ENCODE data around the gene GUCD1. TPM values are rescaled to one million over a fixed set of nuclear protein-coding genes. Genes with fewer than 3 reads are reported as not detected.

Gene GUCD1
- total RNA-seq, 1 donor, result 146 TPM

DNA sequence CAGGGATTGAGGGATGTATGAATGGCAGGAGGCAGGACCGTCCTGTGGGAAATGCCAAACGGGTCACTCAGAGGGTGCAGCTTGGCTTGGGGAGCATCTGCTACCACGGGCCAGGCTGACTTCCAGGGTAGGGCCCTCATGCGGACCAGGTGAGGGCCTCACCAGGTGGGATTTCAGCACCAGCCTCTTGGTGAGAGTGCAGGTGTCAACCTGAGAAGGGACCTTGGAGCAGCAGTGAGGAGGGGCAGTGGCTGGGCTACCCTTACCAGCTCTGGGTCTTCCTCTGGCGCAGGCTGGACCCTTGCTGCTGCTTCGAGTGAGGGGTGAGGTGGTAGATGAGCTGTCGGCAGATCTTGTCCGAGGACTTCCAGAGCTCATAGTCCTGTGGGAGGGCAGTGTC lies 33.0 kb upstream of the GUCD1 start:
- no peak overlapping the region for H2AFZ ChIP-seq (ENCODE audit: low read length)
- no peak overlapping the region for H3K4me3 ChIP-seq (ENCODE audit: insufficient read depth, low read length)
- H3K4me1 ChIP-seq (ENCODE audit: insufficient read depth, low read length), result peaks cover 11% of the 10 kb centered on the region
- no peak overlapping the region for H3K4me2 ChIP-seq (ENCODE audit: insufficient read depth, low read length)
- H3K36me3 ChIP-seq (ENCODE audit: insufficient read depth, low read length), result no peaks in the 10 kb centered on the region
- no peaks in the 10 kb centered on the region for H4K20me1 ChIP-seq (ENCODE audit: insufficient read depth, low read length)
- no peaks in the 10 kb centered on the region for H3K27me3 ChIP-seq (ENCODE audit: insufficient read depth, low read length)
- peak; percentile 59 for DNase-seq (ENCODE audit: insufficient read length, low spot score, missing footprints)
- TF ChIP-seq, protein P1, sequence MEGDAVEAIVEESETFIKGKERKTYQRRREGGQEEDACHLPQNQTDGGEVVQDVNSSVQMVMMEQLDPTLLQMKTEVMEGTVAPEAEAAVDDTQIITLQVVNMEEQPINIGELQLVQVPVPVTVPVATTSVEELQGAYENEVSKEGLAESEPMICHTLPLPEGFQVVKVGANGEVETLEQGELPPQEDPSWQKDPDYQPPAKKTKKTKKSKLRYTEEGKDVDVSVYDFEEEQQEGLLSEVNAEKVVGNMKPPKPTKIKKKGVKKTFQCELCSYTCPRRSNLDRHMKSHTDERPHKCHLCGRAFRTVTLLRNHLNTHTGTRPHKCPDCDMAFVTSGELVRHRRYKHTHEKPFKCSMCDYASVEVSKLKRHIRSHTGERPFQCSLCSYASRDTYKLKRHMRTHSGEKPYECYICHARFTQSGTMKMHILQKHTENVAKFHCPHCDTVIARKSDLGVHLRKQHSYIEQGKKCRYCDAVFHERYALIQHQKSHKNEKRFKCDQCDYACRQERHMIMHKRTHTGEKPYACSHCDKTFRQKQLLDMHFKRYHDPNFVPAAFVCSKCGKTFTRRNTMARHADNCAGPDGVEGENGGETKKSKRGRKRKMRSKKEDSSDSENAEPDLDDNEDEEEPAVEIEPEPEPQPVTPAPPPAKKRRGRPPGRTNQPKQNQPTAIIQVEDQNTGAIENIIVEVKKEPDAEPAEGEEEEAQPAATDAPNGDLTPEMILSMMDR (IDR thresholded peaks at IDR 0.05; ENCODE audit: extremely low read depth, low read depth, low read length), result no peak
- no peaks in the 10 kb centered on the region for H3K9me3 ChIP-seq (ENCODE audit: low read depth, low read length)
- H3K27ac ChIP-seq (ENCODE audit: low read depth, low read length), result no peak overlapping the region
- H3K79me2 ChIP-seq (ENCODE audit: insufficient read depth, low read length), result no peaks in the 10 kb centered on the region

DNA sequence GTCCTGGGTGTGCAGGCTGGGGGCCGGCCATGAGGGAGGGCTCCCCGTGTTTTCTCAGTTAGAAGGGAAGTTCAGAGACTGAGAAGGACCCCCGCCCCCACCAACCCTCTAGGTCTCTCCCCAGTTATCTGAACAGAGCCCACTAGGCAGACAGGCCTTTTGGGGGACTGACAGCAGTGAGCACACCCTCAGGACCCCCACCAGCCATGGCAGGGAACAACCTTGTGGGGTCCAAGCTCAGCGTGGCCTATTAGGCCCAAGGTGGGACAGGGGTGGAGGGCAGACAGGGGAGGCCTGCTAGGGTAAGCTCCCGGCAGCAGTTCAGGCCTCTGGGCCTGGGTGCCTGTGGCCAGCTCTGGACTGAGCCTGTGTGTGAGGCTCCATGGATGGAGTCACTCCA lies 32.3 kb upstream of the GUCD1 start:
- TF ChIP-seq, protein P1 (IDR thresholded peaks at IDR 0.05; ENCODE audit: extremely low read depth, low read depth, low read length), result no peak
- no peaks in the 10 kb centered on the region for H3K79me2 ChIP-seq (ENCODE audit: insufficient read depth, low read length)
- H3K36me3 ChIP-seq (ENCODE audit: insufficient read depth, low read length), result no peaks in the 10 kb centered on the region
- no peak overlapping the region for H3K27ac ChIP-seq (ENCODE audit: low read depth, low read length)
- H3K27me3 ChIP-seq (ENCODE audit: insufficient read depth, low read length), result no peaks in the 10 kb centered on the region
- peaks cover 7% of the 10 kb centered on the region for H3K4me1 ChIP-seq (ENCODE audit: insufficient read depth, low read length)
- H3K9me3 ChIP-seq (ENCODE audit: low read depth, low read length), result no peaks in the 10 kb centered on the region
- H2AFZ ChIP-seq (ENCODE audit: low read length), result no peak overlapping the region
- H3K4me3 ChIP-seq (ENCODE audit: insufficient read depth, low read length), result no peak overlapping the region
- H3K4me2 ChIP-seq (ENCODE audit: insufficient read depth, low read length), result no peak overlapping the region
- no peaks in the 10 kb centered on the region for H4K20me1 ChIP-seq (ENCODE audit: insufficient read depth, low read length)
- no peak for DNase-seq (ENCODE audit: insufficient read length, low spot score, missing footprints)

DNA sequence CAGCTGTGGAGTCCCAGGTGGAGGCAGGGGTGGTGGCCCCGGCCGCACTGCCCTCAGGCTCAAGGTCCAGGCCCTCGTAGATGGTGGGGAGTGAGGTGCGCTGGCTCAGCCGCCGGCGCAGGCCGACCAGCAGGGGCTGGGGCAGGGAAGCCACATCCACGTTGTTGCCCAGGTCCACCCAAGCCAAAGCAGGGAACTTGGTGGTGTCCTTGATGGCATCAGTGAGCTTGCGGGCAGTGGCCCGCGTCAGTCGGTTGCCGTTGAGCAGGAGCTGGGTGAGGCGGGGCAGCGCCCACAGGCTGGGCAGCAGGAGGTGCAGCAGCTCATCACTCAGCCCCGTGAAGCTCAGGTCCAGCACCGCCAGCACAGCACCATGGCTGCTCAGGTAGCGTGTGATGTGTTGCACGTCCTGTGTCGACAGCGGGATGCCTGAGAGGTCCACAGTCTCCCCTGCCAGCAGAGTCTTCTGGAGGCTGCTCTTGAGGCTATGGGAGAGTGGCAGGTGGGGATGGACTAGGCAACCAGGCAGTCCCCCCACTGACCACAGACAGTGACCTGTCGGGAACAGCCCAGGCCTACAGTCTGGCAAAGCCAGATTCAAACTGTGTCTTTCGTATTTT lies 31.1 kb upstream of the GUCD1 start:
- Histone ChIP-seq H3K4me2 (ENCODE audit: insufficient read depth, low read length) (no peak overlapping the region), H3K79me2 (ENCODE audit: insufficient read depth, low read length) (no peaks in the 10 kb centered on the region), H3K4me1 (ENCODE audit: insufficient read depth, low read length) (peaks cover 7% of the 10 kb centered on the region), H3K9me3 (ENCODE audit: low read depth, low read length) (no peaks in the 10 kb centered on the region), H2AFZ (ENCODE audit: low read length) (no peak overlapping the region), H3K4me3 (ENCODE audit: insufficient read depth, low read length) (no peak overlapping the region), H3K27ac (ENCODE audit: low read depth, low read length) (no peak overlapping the region), H4K20me1 (ENCODE audit: insufficient read depth, low read length) (no peaks in the 10 kb centered on the region), H3K36me3 (ENCODE audit: insufficient read depth, low read length) (no peaks in the 10 kb centered on the region), H3K27me3 (ENCODE audit: insufficient read depth, low read length) (no peaks in the 10 kb centered on the region)
- TF ChIP-seq, protein P1 (IDR thresholded peaks at IDR 0.05; ENCODE audit: extremely low read depth, low read depth, low read length), result no peak
- peak; percentile 56 for DNase-seq (ENCODE audit: insufficient read length, low spot score, missing footprints)

DNA sequence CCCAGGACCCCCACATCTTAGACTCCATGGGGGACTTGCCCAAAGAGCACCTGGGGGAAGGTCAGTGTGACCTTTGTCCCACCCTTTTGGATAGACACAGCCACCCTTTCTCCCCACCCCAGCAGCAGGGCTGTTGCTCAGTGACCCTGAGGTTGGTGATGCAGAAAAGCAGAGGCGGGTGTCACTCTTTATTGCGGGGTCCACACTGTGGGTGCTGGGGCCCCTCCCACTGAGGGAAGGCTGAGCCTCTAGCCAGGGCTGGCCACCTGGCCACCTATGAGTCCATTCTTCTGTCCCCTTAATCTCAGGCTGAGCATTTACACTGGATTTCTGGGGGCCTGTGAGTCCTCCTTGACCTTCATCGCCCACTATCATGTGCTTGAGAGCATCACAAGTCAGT lies 30.5 kb upstream of the GUCD1 start:
- no peak overlapping the region for H3K27ac ChIP-seq (ENCODE audit: low read depth, low read length)
- H3K79me2 ChIP-seq (ENCODE audit: insufficient read depth, low read length), result no peaks in the 10 kb centered on the region
- no peak overlapping the region for H3K4me3 ChIP-seq (ENCODE audit: insufficient read depth, low read length)
- no peaks in the 10 kb centered on the region for H3K9me3 ChIP-seq (ENCODE audit: low read depth, low read length)
- H3K4me1 ChIP-seq (ENCODE audit: insufficient read depth, low read length), result peaks cover 10% of the 10 kb centered on the region
- no peak overlapping the region for H2AFZ ChIP-seq (ENCODE audit: low read length)
- TF ChIP-seq, protein P1 (IDR thresholded peaks at IDR 0.05; ENCODE audit: extremely low read depth, low read depth, low read length), result no peak
- no peak overlapping the region for H3K4me2 ChIP-seq (ENCODE audit: insufficient read depth, low read length)
- H3K27me3 ChIP-seq (ENCODE audit: insufficient read depth, low read length), result no peaks in the 10 kb centered on the region
- peak; percentile 55 for DNase-seq (ENCODE audit: insufficient read length, low spot score, missing footprints)
- H4K20me1 ChIP-seq (ENCODE audit: insufficient read depth, low read length), result no peaks in the 10 kb centered on the region
- H3K36me3 ChIP-seq (ENCODE audit: insufficient read depth, low read length), result no peaks in the 10 kb centered on the region

All from osteoblast (primary cell).